ENCODE data around the gene HABP4.

Gene HABP4

DNA sequence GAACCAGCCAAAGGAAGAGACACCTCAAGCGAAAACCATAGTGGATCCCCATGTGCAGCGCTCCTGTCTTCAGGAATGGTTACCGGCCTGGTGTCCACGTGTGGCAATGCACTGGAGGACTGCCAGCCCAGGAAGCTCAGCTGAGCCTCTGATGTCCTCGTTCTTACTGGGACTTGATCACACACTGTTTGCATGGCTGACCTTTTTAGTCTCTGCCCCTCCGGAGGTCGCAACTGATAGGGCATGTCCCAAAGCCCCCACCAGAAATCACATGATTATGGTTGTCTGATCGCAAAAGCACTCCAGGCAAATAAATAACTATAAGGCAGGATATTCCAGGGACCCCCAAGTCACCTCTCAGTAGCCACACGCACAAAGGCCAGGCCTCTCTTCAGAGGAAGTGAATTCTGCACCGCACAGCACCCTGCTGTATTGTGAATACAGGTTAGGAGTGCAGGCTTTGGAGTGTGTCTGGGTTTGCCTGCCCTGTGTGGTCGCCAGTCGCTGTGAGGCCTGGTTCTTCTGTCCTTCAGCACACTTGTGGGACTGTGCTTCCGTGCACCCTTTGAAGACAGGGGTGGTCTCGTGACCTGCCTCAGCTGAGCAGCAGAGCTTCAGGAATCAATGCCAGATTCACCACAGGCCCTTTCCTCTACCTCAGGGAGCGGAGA lies 13.4 kb upstream of the HABP4 start:
- Histone ChIP-seq H3K4me3 (ENCODE audit: low read length) (no peak overlapping the region), H3K27ac (ENCODE audit: low read depth, low read length) (no peak overlapping the region), H3K4me1 (ENCODE audit: insufficient read depth, low read length) (no peaks in the 10 kb centered on the region), H3K36me3 (ENCODE audit: insufficient read depth, low read length) (no peaks in the 10 kb centered on the region), H3K9me3 (ENCODE audit: insufficient read depth, low read depth, low read length) (no peaks in the 10 kb centered on the region), H3K27me3 (ENCODE audit: insufficient read depth, low read length) (no peaks in the 10 kb centered on the region), H3K9ac (ENCODE audit: low read depth, low read length) (no peak overlapping the region)
- 91% methylated on average over 15 of the region's 15 CpGs for WGBS

DNA sequence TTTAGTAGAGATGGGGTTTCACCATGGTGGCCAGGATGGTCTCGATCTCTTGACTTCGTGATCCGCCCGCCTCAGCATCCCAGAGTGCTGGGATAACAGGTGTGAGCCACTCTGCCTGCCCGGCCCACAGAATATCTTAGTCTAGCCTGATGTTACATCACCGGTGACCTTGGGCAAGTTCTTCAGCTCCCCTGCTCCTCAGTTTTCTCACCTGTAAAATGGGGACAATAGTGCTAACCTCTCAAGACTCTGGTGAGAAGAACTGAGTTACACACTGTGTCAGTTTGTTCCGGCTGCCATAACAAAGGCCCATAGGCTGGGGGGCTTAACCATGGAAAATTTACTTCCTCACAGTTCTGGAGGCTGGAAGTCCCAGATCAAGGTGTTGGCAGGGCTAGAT lies 12.5 kb upstream of the HABP4 start:
- WGBS = 97% methylated on average over 7 of the region's 7 CpGs

DNA sequence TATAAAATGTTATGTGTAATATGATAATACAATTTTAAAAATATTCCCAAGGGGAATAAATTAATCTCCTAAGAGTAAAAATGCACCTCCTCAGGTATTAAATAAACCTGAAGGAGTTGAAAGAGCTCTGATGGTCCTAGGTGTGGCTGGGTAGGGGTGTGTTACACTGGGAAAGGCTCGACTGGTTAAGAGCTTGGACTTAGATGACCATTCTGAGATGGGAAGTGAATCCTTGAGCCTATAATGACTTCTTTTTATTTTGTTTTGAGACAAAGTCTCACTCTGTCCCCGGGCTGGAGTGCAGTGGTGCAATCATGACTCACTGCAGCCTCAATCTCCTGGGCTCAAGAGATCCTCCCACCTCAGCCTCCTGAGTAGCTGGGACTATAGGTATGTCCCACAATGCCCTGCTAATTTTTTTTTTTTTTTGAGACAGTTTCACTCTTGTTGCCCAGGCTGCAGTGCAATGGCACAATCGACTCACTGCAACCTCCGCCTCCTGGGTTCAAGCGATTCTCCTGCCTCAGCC lies 9.2 kb upstream of the HABP4 start:
- Histone ChIP-seq H3K36me3 (ENCODE audit: insufficient read depth, low read length) (no peaks in the 10 kb centered on the region), H3K4me1 (ENCODE audit: insufficient read depth, low read length) (no peaks in the 10 kb centered on the region), H3K27ac (ENCODE audit: low read depth, low read length) (no peak overlapping the region), H3K9me3 (ENCODE audit: insufficient read depth, low read depth, low read length) (no peaks in the 10 kb centered on the region), H3K4me3 (ENCODE audit: low read length) (no peak overlapping the region), H3K9ac (ENCODE audit: low read depth, low read length) (no peak overlapping the region), H3K27me3 (ENCODE audit: insufficient read depth, low read length) (no peaks in the 10 kb centered on the region)
- WGBS = 95% methylated on average over 5 of the region's 5 CpGs

More for the DNA sequence above, 12.5 kb upstream of the HABP4 start:
- no peaks in the 10 kb centered on the region for H3K9me3 ChIP-seq (ENCODE audit: insufficient read depth, low read depth, low read length)
- H3K27me3 ChIP-seq (ENCODE audit: insufficient read depth, low read length) = no peaks in the 10 kb centered on the region
- H3K9ac ChIP-seq (ENCODE audit: low read depth, low read length) = no peak overlapping the region
- no peaks in the 10 kb centered on the region for H3K4me1 ChIP-seq (ENCODE audit: insufficient read depth, low read length)
- no peaks in the 10 kb centered on the region for H3K36me3 ChIP-seq (ENCODE audit: insufficient read depth, low read length)
- no peak overlapping the region for H3K4me3 ChIP-seq (ENCODE audit: low read length)
- no peak overlapping the region for H3K27ac ChIP-seq (ENCODE audit: low read depth, low read length)

DNA sequence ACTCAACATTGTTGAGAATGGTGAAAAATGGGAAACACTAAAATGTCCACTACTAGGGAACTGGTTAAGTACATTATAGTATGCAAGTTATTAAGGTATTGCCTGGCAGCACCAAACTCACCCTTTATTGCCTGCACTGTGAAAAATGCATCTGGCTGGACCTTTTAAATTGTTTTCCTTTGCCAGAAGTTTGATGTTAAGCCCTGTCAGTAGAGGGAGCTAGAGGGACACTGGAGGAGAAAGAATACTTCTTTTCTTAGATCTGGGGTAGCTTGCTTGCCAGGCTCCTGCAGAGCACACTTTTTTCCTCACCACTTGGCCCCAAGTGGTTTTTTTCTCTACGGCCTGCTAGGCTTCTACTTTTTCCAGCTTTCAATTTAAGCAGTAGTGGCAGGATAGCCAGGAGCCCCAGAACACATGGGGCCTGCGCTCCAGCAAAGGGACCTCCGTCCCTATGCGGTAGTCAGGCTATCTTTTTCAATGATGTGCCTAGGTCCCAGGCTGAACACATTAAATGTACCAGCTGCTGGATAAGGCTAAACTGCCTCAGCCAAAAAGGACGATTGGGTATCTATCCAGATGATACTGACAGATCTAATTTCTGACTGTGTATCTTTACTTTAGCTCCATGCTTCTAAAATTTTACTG lies 8.0 kb upstream of the HABP4 start:
- Histone ChIP-seq H3K27ac (ENCODE audit: low read depth, low read length) (no peak overlapping the region), H3K27me3 (ENCODE audit: insufficient read depth, low read length) (no peaks in the 10 kb centered on the region), H3K4me1 (ENCODE audit: insufficient read depth, low read length) (no peaks in the 10 kb centered on the region), H3K9ac (ENCODE audit: low read depth, low read length) (no peak overlapping the region), H3K4me3 (ENCODE audit: low read length) (no peak overlapping the region), H3K36me3 (ENCODE audit: insufficient read depth, low read length) (no peaks in the 10 kb centered on the region), H3K9me3 (ENCODE audit: insufficient read depth, low read depth, low read length) (no peaks in the 10 kb centered on the region)
- 94% methylated on average over 5 of the region's 5 CpGs for WGBS

GRCh38 chr9:96442491-96442890 lies 7.5 kb upstream of the HABP4 start:
- no peaks in the 10 kb centered on the region for H3K36me3 ChIP-seq (ENCODE audit: insufficient read depth, low read length)
- no peaks in the 10 kb centered on the region for H3K9me3 ChIP-seq (ENCODE audit: insufficient read depth, low read depth, low read length)
- H3K4me1 ChIP-seq (ENCODE audit: insufficient read depth, low read length) = no peaks in the 10 kb centered on the region
- H3K27ac ChIP-seq (ENCODE audit: low read depth, low read length) = no peak overlapping the region
- H3K27me3 ChIP-seq (ENCODE audit: insufficient read depth, low read length) = no peaks in the 10 kb centered on the region
- WGBS = 89% methylated on average over 3 of the region's 3 CpGs
- H3K4me3 ChIP-seq (ENCODE audit: low read length) = no peak overlapping the region
- H3K9ac ChIP-seq (ENCODE audit: low read depth, low read length) = no peak overlapping the region

- 91% methylated on average over 3 of the region's 3 CpGs for WGBS
- H3K4me1 ChIP-seq (ENCODE audit: insufficient read depth, low read length) = peaks cover 6% of the 10 kb centered on the region
- H3K27ac ChIP-seq (ENCODE audit: low read depth, low read length) = no peak overlapping the region
- peaks cover 33% of the 10 kb centered on the region for H3K27me3 ChIP-seq (ENCODE audit: insufficient read depth, low read length)
- no peaks in the 10 kb centered on the region for H3K9me3 ChIP-seq (ENCODE audit: insufficient read depth, low read depth, low read length)
- no peaks in the 10 kb centered on the region for H3K36me3 ChIP-seq (ENCODE audit: insufficient read depth, low read length)
- H3K4me3 ChIP-seq (ENCODE audit: low read length) = no peak overlapping the region
- no peak overlapping the region for H3K9ac ChIP-seq (ENCODE audit: low read depth, low read length)
Observed at GRCh38 chr9:96447406-96447805, 2.6 kb upstream of the HABP4 start.

GRCh38 chr9:96448546-96449170 lies 1.3 kb upstream of the HABP4 start:
- H3K9ac ChIP-seq (ENCODE audit: low read depth, low read length) = no peak overlapping the region
- no peak overlapping the region for H3K4me3 ChIP-seq (ENCODE audit: low read length)
- WGBS = 95% methylated on average over 10 of the region's 11 CpGs
- H3K27ac ChIP-seq (ENCODE audit: low read depth, low read length) = no peak overlapping the region
- peaks cover 33% of the 10 kb centered on the region for H3K27me3 ChIP-seq (ENCODE audit: insufficient read depth, low read length)
- peaks cover 6% of the 10 kb centered on the region for H3K4me1 ChIP-seq (ENCODE audit: insufficient read depth, low read length)
- H3K9me3 ChIP-seq (ENCODE audit: insufficient read depth, low read depth, low read length) = no peaks in the 10 kb centered on the region
- H3K36me3 ChIP-seq (ENCODE audit: insufficient read depth, low read length) = no peaks in the 10 kb centered on the region

DNA sequence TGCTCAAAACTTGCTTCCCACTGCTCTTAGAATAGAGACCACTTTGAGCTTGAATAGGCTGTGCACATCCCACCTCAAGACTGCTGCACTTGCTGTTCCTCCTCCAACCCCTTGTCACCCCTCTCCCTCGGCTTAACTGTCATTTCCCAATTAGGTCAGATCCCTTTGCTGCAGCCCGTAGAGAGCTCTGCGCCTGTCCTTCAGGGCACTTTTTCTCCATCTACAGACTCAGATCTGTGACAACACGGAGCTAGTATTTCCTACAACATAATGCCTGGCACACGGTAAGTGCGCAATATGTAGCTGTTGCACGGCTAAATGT lies 485 bp upstream of the HABP4 start:
- Histone ChIP-seq H3K9me3 (ENCODE audit: insufficient read depth, low read depth, low read length) (no peaks in the 10 kb centered on the region), H3K9ac (ENCODE audit: low read depth, low read length) (no peak overlapping the region), H3K36me3 (ENCODE audit: insufficient read depth, low read length) (no peaks in the 10 kb centered on the region), H3K27me3 (ENCODE audit: insufficient read depth, low read length) (peaks cover 33% of the 10 kb centered on the region), H3K4me3 (ENCODE audit: low read length) (peak overlapping the region; percentile 64), H3K4me1 (ENCODE audit: insufficient read depth, low read length) (peaks cover 6% of the 10 kb centered on the region), H3K27ac (ENCODE audit: low read depth, low read length) (no peak overlapping the region)
- 2% methylated on average over 7 of the region's 7 CpGs for WGBS

GRCh38 chr9:96450613-96451528 lies 902 bp downstream of the HABP4 start:
- Histone ChIP-seq H3K4me1 (ENCODE audit: insufficient read depth, low read length) (peaks cover 6% of the 10 kb centered on the region), H3K4me3 (ENCODE audit: low read length) (peak overlapping the region; percentile 64), H3K27me3 (ENCODE audit: insufficient read depth, low read length) (peaks cover 33% of the 10 kb centered on the region), H3K9ac (ENCODE audit: low read depth, low read length) (peak overlapping the region; percentile 70), H3K36me3 (ENCODE audit: insufficient read depth, low read length) (no peaks in the 10 kb centered on the region), H3K9me3 (ENCODE audit: insufficient read depth, low read depth, low read length) (no peaks in the 10 kb centered on the region), H3K27ac (ENCODE audit: low read depth, low read length) (no peak overlapping the region)
- 1% methylated on average over 63 of the region's 63 CpGs for WGBS

DNA sequence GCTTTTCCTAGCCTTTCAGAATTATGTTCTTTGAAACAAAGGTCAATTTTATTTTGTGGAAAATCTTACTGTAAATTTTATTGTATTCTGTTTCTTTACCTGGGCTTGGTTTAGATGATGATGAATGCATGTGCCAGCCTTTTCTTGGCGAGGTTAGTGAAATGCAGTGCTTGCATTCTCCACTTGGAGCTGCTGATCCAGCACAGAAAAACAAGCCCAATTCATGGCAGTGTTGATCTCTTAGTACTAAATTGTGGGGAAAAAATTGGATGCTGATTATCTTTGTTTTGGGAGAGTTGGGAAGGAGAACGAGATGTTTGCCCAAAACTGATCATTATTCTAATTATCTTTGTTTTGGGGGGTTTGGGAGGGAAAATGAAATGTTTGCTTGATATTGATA lies 3.7 kb downstream of the HABP4 start:
- 63% methylated on average over 2 of the region's 2 CpGs for WGBS
- H3K4me3 ChIP-seq (ENCODE audit: low read length) = no peak overlapping the region
- peaks cover 23% of the 10 kb centered on the region for H3K27me3 ChIP-seq (ENCODE audit: insufficient read depth, low read length)
- H3K9ac ChIP-seq (ENCODE audit: low read depth, low read length) = no peak overlapping the region
- peaks cover 6% of the 10 kb centered on the region for H3K4me1 ChIP-seq (ENCODE audit: insufficient read depth, low read length)
- no peaks in the 10 kb centered on the region for H3K9me3 ChIP-seq (ENCODE audit: insufficient read depth, low read depth, low read length)
- H3K36me3 ChIP-seq (ENCODE audit: insufficient read depth, low read length) = no peaks in the 10 kb centered on the region
- H3K27ac ChIP-seq (ENCODE audit: low read depth, low read length) = no peak overlapping the region

- WGBS = 95% methylated on average over 4 of the region's 4 CpGs
- no peaks in the 10 kb centered on the region for H3K27me3 ChIP-seq (ENCODE audit: insufficient read depth, low read length)
- H3K4me1 ChIP-seq (ENCODE audit: insufficient read depth, low read length) = peaks cover 27% of the 10 kb centered on the region
Observed at GRCh38 chr9:96457266-96457665, 7.3 kb downstream of the HABP4 start.

More at GRCh38 chr9:96457266-96457665, 7.3 kb downstream of the HABP4 start:
- H3K9me3 ChIP-seq (ENCODE audit: insufficient read depth, low read depth, low read length) = no peaks in the 10 kb centered on the region
- H3K4me3 ChIP-seq (ENCODE audit: low read length) = no peak overlapping the region
- peaks cover 7% of the 10 kb centered on the region; the same call in 1 of the 2 replicates for H3K36me3 ChIP-seq (ENCODE audit: insufficient read depth, low read length)
- H3K9ac ChIP-seq (ENCODE audit: low read depth, low read length) = no peak overlapping the region
- no peak overlapping the region for H3K27ac ChIP-seq (ENCODE audit: low read depth, low read length)
